PC-3 (cell line): Measurements from ENCODE around the gene PEX5L. TPM values are rescaled to one million over a fixed set of nuclear protein-coding genes. Genes with fewer than 3 reads are reported as not detected.

Source experiments
- ATAC-seq: fragments of 200-7000 bp; cut with Tn5 transposase; 2 replicates; pipeline ENCODE4 v1.9.1; 2020; ENCODE audit warnings: mild to moderate bottlenecking, moderate library complexity
- BruUV-seq: library from RNA; stranded (reverse); fragments of 400-500 nt; replicated peaks from 2 replicates; lab custom pipeline; 2021; lab: Mats Ljungman, UMichigan
- CTCF ChIA-PET: fragments of 300-600 bp; sonication (Branson Sonifier 250); formaldehyde crosslinking; loops from one replicate; lab custom pipeline; 2022; ENCODE audit warnings: antibody characterized with exemption; lab: Charles Lee
- POLR2A ChIA-PET: fragments of 300-600 bp; sonication (Branson Sonifier 250); formaldehyde crosslinking; loops from one replicate; lab custom pipeline; 2022; ENCODE audit warnings: antibody characterized with exemption; ENCODE audit not compliant: unreplicated experiment; lab: Charles Lee
- DNase-seq: peaks from one replicate; pipeline ENCODE4 v3.0.0-alpha.2; 2015
- H2AFZ ChIP-seq: fragments of 300-600 bp; sonication (generic); 2 replicates; pipeline ENCODE4 v1.6.0; 2016; ENCODE audit warnings: antibody characterized with exemption, low read length
- H3F3A ChIP-seq: fragments of 300-600 bp; sonication (generic); one replicate; pipeline ENCODE4 v1.6.0; 2017; ENCODE audit warnings: antibody characterized with exemption, low read length, control low read depth, mild to moderate bottlenecking; ENCODE audit not compliant: unreplicated experiment
- H3K27ac ChIP-seq: fragments of 300-600 bp; sonication (generic); 2 replicates; pipeline ENCODE4 v1.5.1; 2016; ENCODE audit warnings: mild to moderate bottlenecking, low read length
- H3K27me3 ChIP-seq: fragments of 300-600 bp; sonication (generic); 2 replicates; pipeline ENCODE4 v1.6.1; 2016; ENCODE audit warnings: low read length, mixed read lengths
- H3K36me3 ChIP-seq: fragments of 300-600 bp; sonication (generic); 2 replicates; pipeline ENCODE4 v1.6.1; 2016; ENCODE audit warnings: low read depth, mixed run types, low read length, mixed read lengths
- H3K4me1 ChIP-seq: fragments of 300-600 bp; sonication (generic); 2 replicates; pipeline ENCODE4 v1.5.1; 2016; ENCODE audit warnings: low read length; ENCODE audit not compliant: insufficient read depth
- H3K4me2 ChIP-seq: fragments of 300-600 bp; sonication (generic); 2 replicates; pipeline ENCODE4 v1.6.0; 2016; ENCODE audit warnings: low read length
- H3K4me3 ChIP-seq: fragments of 300-600 bp; sonication (generic); 2 replicates; pipeline ENCODE4 v1.5.1; 2016; ENCODE audit warnings: mild to moderate bottlenecking, low read length, mixed read lengths
- H3K79me2 ChIP-seq: fragments of 300-600 bp; sonication (generic); 2 replicates; pipeline ENCODE4 v1.6.1; 2017; ENCODE audit warnings: low read length, mixed read lengths
- H3K9ac ChIP-seq: fragments of 300-600 bp; sonication (generic); 2 replicates; pipeline ENCODE4 v1.6.0; 2016; ENCODE audit warnings: mild to moderate bottlenecking, low read length
- H3K9me2 ChIP-seq: fragments of 300-600 bp; sonication (generic); replicated peaks from 2 replicates; pipeline ENCODE4 v1.6.1; 2016; ENCODE audit warnings: mixed run types, low read length, mixed read lengths
- H3K9me3 ChIP-seq: fragments of 300-600 bp; sonication (generic); 2 replicates; pipeline ENCODE4 v1.6.1; 2016; ENCODE audit warnings: low read length, mixed read lengths
- H4K20me1 ChIP-seq: fragments of 300-600 bp; sonication (generic); 2 replicates; pipeline ENCODE4 v1.6.1; 2016; ENCODE audit warnings: low read length, mixed read lengths
- CTCF ChIP-seq: fragments of 300-600 bp; sonication (generic); conservative IDR thresholded peaks from 2 replicates; pipeline ENCODE4 v1.5.1; 2017; ENCODE audit warnings: antibody characterized with exemption, low read depth, mild to moderate bottlenecking, low read length
- EZH2 ChIP-seq: fragments of 300-600 bp; sonication (generic); IDR thresholded peaks from one replicate; pipeline ENCODE4 v1.6.1; 2017; ENCODE audit warnings: antibody characterized with exemption, mild to moderate bottlenecking, low read length; ENCODE audit not compliant: unreplicated experiment
- EZH2phosphoT487 ChIP-seq: fragments of 300-600 bp; sonication (generic); IDR thresholded peaks from 2 replicates; pipeline ENCODE4 v1.6.1; 2018; ENCODE audit warnings: mild to moderate bottlenecking, antibody characterized with exemption, low read length, borderline replicate concordance
- intact Hi-C: fragments of 100-400 bp; cut with micrococcal nuclease; formaldehyde crosslinking; loops from 2 replicates; pipeline ENCODE4 v1.9.0; 2023
- total RNA-seq: library from RNA; depleted of rRNA; stranded (reverse); fragments of >200 nt; gene quantifications from 2 replicates; pipeline ENCODE4 v1.2.3, GENCODE V29; 2014

The PEX5L gene
- total RNA-seq, 1 experiment from 2014 or later: 0.69 TPM

GRCh38 chr3:179971280-179971679 lies 65.5 kb downstream of the PEX5L start:
- ATAC-seq: peak; percentile 29; the same call in 1 of the 2 replicates
- peak; percentile 43 for DNase-seq

GRCh38 chr3:179970746-179971145 lies 66.0 kb downstream of the PEX5L start:
- Histone ChIP-seq H4K20me1 (no peaks in the 10 kb centered on the region), H3K4me1 (peaks cover 9% of the 10 kb centered on the region), H3K9ac (no peak overlapping the region), H3K27me3 (no peaks in the 10 kb centered on the region), H3F3A (no peaks in the 10 kb centered on the region), H2AFZ (no peak overlapping the region), H3K4me3 (no peak overlapping the region), H3K79me2 (no peaks in the 10 kb centered on the region), H3K9me3 (no peaks in the 10 kb centered on the region), H3K27ac (no peak overlapping the region), H3K9me2 (no peaks in the 10 kb centered on the region), H3K36me3 (no peaks in the 10 kb centered on the region), H3K4me2 (no peak overlapping the region)
- POLR2A ChIA-PET: no interaction called here
- intact Hi-C loops: no loop called here
- ATAC-seq (no peak), DNase-seq (no peak)
- CTCF ChIA-PET: no interaction called here
- no TSS peak for BruUV-seq
- no peak for TF ChIP-seq CTCF

More at GRCh38 chr3:179971280-179971679, 65.5 kb downstream of the PEX5L start:
- Histone ChIP-seq H4K20me1 (no peaks in the 10 kb centered on the region), H3K36me3 (no peaks in the 10 kb centered on the region), H3K79me2 (no peaks in the 10 kb centered on the region), H3K9ac (no peak overlapping the region), H3K4me1 (peaks cover 9% of the 10 kb centered on the region), H2AFZ (no peak overlapping the region), H3K27me3 (no peaks in the 10 kb centered on the region), H3K9me2 (no peaks in the 10 kb centered on the region), H3K4me3 (no peak overlapping the region), H3F3A (no peaks in the 10 kb centered on the region), H3K4me2 (no peak overlapping the region), H3K27ac (no peak overlapping the region), H3K9me3 (no peaks in the 10 kb centered on the region)
- TF ChIP-seq EZH2 (no peak), EZH2phosphoT487 (no peak), CTCF (no peak)
- CTCF ChIA-PET: no interaction called here
- BruUV-seq: no TSS peak
- intact Hi-C loops: no loop called here
- POLR2A ChIA-PET: no interaction called here

- H3K4me3 ChIP-seq: no peak overlapping the region
- BruUV-seq: no TSS peak
- H3K36me3 ChIP-seq: no peaks in the 10 kb centered on the region
- H3K9ac ChIP-seq: peak overlapping the region; percentile 31; the same call in 1 of the 2 replicates
- H3F3A ChIP-seq: no peaks in the 10 kb centered on the region
- peak; percentile 87 for ATAC-seq
- no peaks in the 10 kb centered on the region for H3K9me3 ChIP-seq
- H3K9me2 ChIP-seq: no peaks in the 10 kb centered on the region
- CTCF ChIA-PET: no interaction called here
- H2AFZ ChIP-seq: peak overlapping the region; percentile 52
- intact Hi-C loops: no loop called here
- H3K79me2 ChIP-seq: no peaks in the 10 kb centered on the region
- DNase-seq: peak; percentile 95
- TF ChIP-seq EZH2phosphoT487 (no peak), EZH2 (no peak), CTCF (no peak)
- peak overlapping the region; percentile 70 for H3K27ac ChIP-seq
- no peaks in the 10 kb centered on the region for H4K20me1 ChIP-seq
- H3K4me1 ChIP-seq: peaks cover 9% of the 10 kb centered on the region
- no peaks in the 10 kb centered on the region for H3K27me3 ChIP-seq
- H3K4me2 ChIP-seq: peak overlapping the region; percentile 55
- POLR2A ChIA-PET: interaction anchor here (0.6 kb wide), 1 partner anchor 626 kb away, joined by 17 read pairs; no protein-coding TSS in a partner anchor
Measured at GRCh38 chr3:179969525-179969924, 67.2 kb downstream of the PEX5L start.
